Endothelial cell of umbilical vein (primary cell): ENCODE measurements around the gene GPHB5. TPM values are rescaled to one million over a fixed set of nuclear protein-coding genes. Genes with fewer than 3 reads are reported as not detected.

Experiments
- BruUV-seq: library from RNA; stranded (reverse); fragments of 400-500 nt; replicated peaks from 2 replicates; lab custom pipeline; 2021; lab: Mats Ljungman, UMichigan
- CTCF ChIA-PET: fragments of 300-600, 350-600 bp; sonication (Branson Sonifier 250); formaldehyde crosslinking; loops from one replicate; lab custom pipeline; 2021; ENCODE audit warnings: antibody characterized with exemption, inconsistent platforms; lab: Charles Lee
- POLR2A ChIA-PET: fragments of 300-600, 350-600 bp; sonication (Branson Sonifier 250); formaldehyde crosslinking; loops from one replicate; lab custom pipeline; 2021; ENCODE audit warnings: antibody characterized with exemption, inconsistent platforms; lab: Charles Lee
- DNase-seq: peaks from one replicate; pipeline ENCODE4 v3.0.0-alpha.2; 2011; ENCODE audit warnings: low read depth, low spot score
- FAIRE-seq: peaks from 2 replicates; lab custom pipeline; 2011; peaks lifted over from hg19 to GRCh38; lab: Jason Lieb, UNC
- H2AFZ ChIP-seq: 2 replicates; pipeline ENCODE4 v1.6.0; 2012; ENCODE audit warnings: low read depth, low read length, control low read depth, inconsistent platforms
- H3K27ac ChIP-seq: 2 replicates; pipeline ENCODE4 v1.5.1; 2011; ENCODE audit warnings: low read depth, mild to moderate bottlenecking, control low read depth, low read length, moderate library complexity; ENCODE audit not compliant: insufficient read depth
- H3K27me3 ChIP-seq, 2 experiments: 2 replicates each; pipeline versions ENCODE4 v1.6.0 to v1.6.1; 2011; ENCODE audit warnings: low read length in 2 of 2, mixed read lengths in 1 of 2; ENCODE audit not compliant: control insufficient read depth in 2 of 2, insufficient read depth in 2 of 2
- H3K36me3 ChIP-seq, 2 experiments: 2 replicates in 1 of 2; 3 replicates in 1 of 2; pipeline ENCODE4 v1.5.1; 2011; ENCODE audit warnings: low read length in 2 of 2, mild to moderate bottlenecking in 1 of 2, moderate library complexity in 1 of 2; ENCODE audit not compliant: control insufficient read depth in 2 of 2, insufficient read depth in 2 of 2; ENCODE audit errors: extremely low read depth in 1 of 2
- H3K4me1 ChIP-seq: 3 replicates; pipeline ENCODE4 v1.5.1; 2011; ENCODE audit warnings: mild to moderate bottlenecking, low read length; ENCODE audit not compliant: control insufficient read depth, insufficient read depth; ENCODE audit errors: extremely low read depth
- H3K4me2 ChIP-seq: 2 replicates; pipeline ENCODE4 v1.6.1; 2011; ENCODE audit warnings: low read length, control low read depth, mixed read lengths; ENCODE audit not compliant: insufficient read depth
- H3K4me3 ChIP-seq, 3 experiments: fragments of 200-600 bp in 1 of 3; sonication (generic), shearing (Covaris generic) in 1 of 3; replicated peaks in 1 of 3; 2 replicates each; pipeline ENCODE4 v1.5.1; 2011 to 2016; ENCODE audit warnings: control low read depth in 3 of 3, low read length in 3 of 3, mild to moderate bottlenecking in 2 of 3, inconsistent platforms in 1 of 3, low read depth in 1 of 3, moderate library complexity in 1 of 3; ENCODE audit not compliant: insufficient read depth in 1 of 3
- H3K79me2 ChIP-seq: 2 replicates; pipeline ENCODE4 v1.6.0; 2012; ENCODE audit warnings: low read length, inconsistent platforms; ENCODE audit not compliant: control insufficient read depth, insufficient read depth
- H3K9ac ChIP-seq: replicated peaks from 2 replicates; pipeline ENCODE3; 2011; ENCODE audit warnings: low read length, control low read depth; ENCODE audit not compliant: insufficient read depth; ENCODE audit errors: extremely low read depth
- H3K9me1 ChIP-seq: replicated peaks from 3 replicates; pipeline ENCODE4 v1.6.0; 2011; ENCODE audit warnings: mild to moderate bottlenecking, low read length; ENCODE audit not compliant: control insufficient read depth, insufficient read depth; ENCODE audit errors: extremely low read depth
- H3K9me3 ChIP-seq: replicated peaks from 2 replicates; pipeline ENCODE4 v1.5.1; 2012; ENCODE audit warnings: low read length, inconsistent platforms; ENCODE audit not compliant: control insufficient read depth, insufficient read depth
- H4K20me1 ChIP-seq: replicated peaks from 2 replicates; pipeline ENCODE3; 2011; ENCODE audit warnings: mild to moderate bottlenecking, low read length; ENCODE audit not compliant: control insufficient read depth, insufficient read depth; ENCODE audit errors: extremely low read depth
- EZH2 ChIP-seq: IDR thresholded peaks from 2 replicates; pipeline ENCODE4 v1.6.1; 2012; ENCODE audit warnings: borderline replicate concordance, low read depth, mild to moderate bottlenecking, moderate library complexity, low read length, inconsistent platforms; ENCODE audit not compliant: severe bottlenecking
- FOS ChIP-seq: IDR thresholded peaks from 2 replicates; pipeline ENCODE4 v1.6.1; 2011; ENCODE audit warnings: mild to moderate bottlenecking, low read length, moderate library complexity, borderline replicate concordance; ENCODE audit not compliant: insufficient read depth
- GATA2 ChIP-seq: IDR thresholded peaks from 2 replicates; pipeline ENCODE4 v1.7.0; 2011; ENCODE audit warnings: low read depth, mild to moderate bottlenecking, moderate library complexity, mixed read lengths, low read length; ENCODE audit not compliant: insufficient read length, insufficient read depth
- JUN ChIP-seq: IDR thresholded peaks from 2 replicates; pipeline ENCODE4 v1.6.1; 2011; ENCODE audit warnings: borderline replicate concordance, low read depth; ENCODE audit not compliant: insufficient read length, insufficient read depth
- MYC ChIP-seq: IDR thresholded peaks from one replicate; pipeline ENCODE4 v1.6.1; 2011; ENCODE audit warnings: mild to moderate bottlenecking, low read depth, low read length
- POLR2A ChIP-seq: IDR thresholded peaks from 2 replicates; pipeline ENCODE4 v1.6.1; 2012; ENCODE audit warnings: low read depth, mild to moderate bottlenecking, control low read depth, low read length
- POLR2AphosphoS5 ChIP-seq: IDR thresholded peaks from 2 replicates; pipeline ENCODE4 v1.6.1; 2012; ENCODE audit warnings: low read depth, mild to moderate bottlenecking, control low read depth, low read length, moderate library complexity; ENCODE audit not compliant: insufficient read depth
- dilution Hi-C: fragments of 300-500 bp; cut with MboI; formaldehyde crosslinking; loops from one replicate; pipeline ENCODE4 v1.15.0; 2019; ENCODE audit warnings: low sequenced_read_pairs; ENCODE audit not compliant: extremely low pct_ligation_motif_present
- intact Hi-C: fragments of 100-400 bp; cut with micrococcal nuclease; formaldehyde crosslinking; loops from one replicate; pipeline ENCODE4 v1.10.0; 2022
- polyA plus RNA-seq, 4 experiments: library from polyadenylated mRNA; depleted of rRNA in 3 of 4; stranded (reverse) in 3 of 4; unstranded in 1 of 4; fragments of >200 nt; gene quantifications; 2 replicates each; pipeline versions ENCODE4 v1.2.1 to v1.2.3, GENCODE V29; 2011 to 2012; ENCODE audit warnings: missing spikeins in 1 of 4
- total RNA-seq: library from RNA; stranded (reverse); gene quantifications from 2 replicates; pipeline ENCODE4 v1.2.3, GENCODE V29; 2021
- TF ChIP-seq, protein P1 (sequence below): IDR thresholded peaks from 2 replicates; pipeline ENCODE4 v1.6.1; 2011; ENCODE audit not compliant: insufficient read depth, insufficient read length
- TF ChIP-seq, protein P2 (sequence below), 2 donors: IDR thresholded peaks; 1 replicate in 1 of 2; 2 replicates in 1 of 2; pipeline ENCODE4 v1.5.1; 2011; ENCODE audit warnings: low read length in 2 of 2, mild to moderate bottlenecking in 2 of 2, moderate library complexity in 2 of 2, control low read depth in 1 of 2, inconsistent platforms in 1 of 2, low read depth in 1 of 2; ENCODE audit not compliant: insufficient read depth in 1 of 2; ENCODE audit errors: extremely low read depth in 1 of 2

Gene GPHB5
- total and polyA plus RNA-seq, 2 donors (not counting 3 experiments of a cell fraction or from before 2014, with no cell fraction given) = not detected

GRCh38 chr14:63277591-63278183 is 41.0 kb downstream of the GPHB5 start:
- intact Hi-C loops (loop anchor here (5.0 kb wide), 1 partner anchor 235 kb away; no protein-coding TSS in a partner anchor), dilution Hi-C loops (no loop called here)
- no peaks in the 10 kb centered on the region for H3K9me1 ChIP-seq
- no peaks in the 10 kb centered on the region for H3K27me3 ChIP-seq
- peaks cover 23 to 26% of the 10 kb centered on the region in 2 experiments for H3K36me3 ChIP-seq
- peaks cover 54% of the 10 kb centered on the region for H3K79me2 ChIP-seq
- POLR2A ChIA-PET = no interaction called here
- H3K9ac ChIP-seq = no peak overlapping the region
- BruUV-seq = no TSS peak
- no peak overlapping the region for H3K4me3 ChIP-seq
- CTCF ChIA-PET = interaction anchor here (0.6 to 4.8 kb wide), 6 partner anchors 67 to 232 kb away, joined by 3 to 70 read pairs (median 12); partner anchors contain the start of gene RHOJ
- no peaks in the 10 kb centered on the region for H3K9me3 ChIP-seq
- TF ChIP-seq POLR2A (no peak), JUN (no peak), POLR2AphosphoS5 (no peak), MYC (no peak), GATA2 (no peak), FOS (no peak), EZH2 (no peak)
- TF ChIP-seq, protein P1, sequence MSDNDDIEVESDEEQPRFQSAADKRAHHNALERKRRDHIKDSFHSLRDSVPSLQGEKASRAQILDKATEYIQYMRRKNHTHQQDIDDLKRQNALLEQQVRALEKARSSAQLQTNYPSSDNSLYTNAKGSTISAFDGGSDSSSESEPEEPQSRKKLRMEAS = no peak
- TF ChIP-seq, protein P2, sequence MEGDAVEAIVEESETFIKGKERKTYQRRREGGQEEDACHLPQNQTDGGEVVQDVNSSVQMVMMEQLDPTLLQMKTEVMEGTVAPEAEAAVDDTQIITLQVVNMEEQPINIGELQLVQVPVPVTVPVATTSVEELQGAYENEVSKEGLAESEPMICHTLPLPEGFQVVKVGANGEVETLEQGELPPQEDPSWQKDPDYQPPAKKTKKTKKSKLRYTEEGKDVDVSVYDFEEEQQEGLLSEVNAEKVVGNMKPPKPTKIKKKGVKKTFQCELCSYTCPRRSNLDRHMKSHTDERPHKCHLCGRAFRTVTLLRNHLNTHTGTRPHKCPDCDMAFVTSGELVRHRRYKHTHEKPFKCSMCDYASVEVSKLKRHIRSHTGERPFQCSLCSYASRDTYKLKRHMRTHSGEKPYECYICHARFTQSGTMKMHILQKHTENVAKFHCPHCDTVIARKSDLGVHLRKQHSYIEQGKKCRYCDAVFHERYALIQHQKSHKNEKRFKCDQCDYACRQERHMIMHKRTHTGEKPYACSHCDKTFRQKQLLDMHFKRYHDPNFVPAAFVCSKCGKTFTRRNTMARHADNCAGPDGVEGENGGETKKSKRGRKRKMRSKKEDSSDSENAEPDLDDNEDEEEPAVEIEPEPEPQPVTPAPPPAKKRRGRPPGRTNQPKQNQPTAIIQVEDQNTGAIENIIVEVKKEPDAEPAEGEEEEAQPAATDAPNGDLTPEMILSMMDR (IDR thresholded peaks at IDR 0.05; ENCODE audit: extremely low read depth in 1 of 2, insufficient read depth in 1 of 2, low read depth in 1 of 2, low read length in 2 of 2) = no peak
- no peaks in the 10 kb centered on the region for H4K20me1 ChIP-seq
- H2AFZ ChIP-seq = no peak overlapping the region
- no peak for DNase-seq
- peaks cover 3% of the 10 kb centered on the region for H3K4me1 ChIP-seq
- H3K4me2 ChIP-seq = no peak overlapping the region
- H3K27ac ChIP-seq = no peak overlapping the region
- no peak for FAIRE-seq
